Activated naive CD4-positive, alpha-beta T cell (primary cell): ENCODE results near the gene SPON1.

Experiments
- DNase-seq, 4 experiments: peaks; one replicate each; lab custom pipeline; 2025; lab: John Stamatoyannopoulos, UW

Gene SPON1

DNA sequence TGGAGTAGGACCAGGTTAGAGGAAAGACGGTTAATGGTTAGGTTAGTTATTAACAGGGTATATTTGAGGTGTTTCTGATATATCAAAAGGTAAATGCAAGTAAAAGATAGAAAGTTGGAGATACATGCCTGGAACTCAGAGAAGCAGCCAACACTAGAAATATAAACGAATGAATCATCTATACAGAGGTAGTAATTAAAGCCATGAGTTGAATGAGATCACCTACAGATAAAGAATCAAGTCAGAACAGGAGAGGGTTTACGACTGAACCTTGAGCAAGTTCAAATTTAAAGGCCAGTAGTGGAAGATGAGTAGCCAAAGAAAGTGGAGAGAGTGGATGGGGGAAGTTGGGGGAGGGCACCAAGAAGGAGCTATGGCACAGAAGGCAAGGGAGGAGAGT, 73.9 kb downstream of the SPON1 start:
- DNase-seq: no peak

DNA sequence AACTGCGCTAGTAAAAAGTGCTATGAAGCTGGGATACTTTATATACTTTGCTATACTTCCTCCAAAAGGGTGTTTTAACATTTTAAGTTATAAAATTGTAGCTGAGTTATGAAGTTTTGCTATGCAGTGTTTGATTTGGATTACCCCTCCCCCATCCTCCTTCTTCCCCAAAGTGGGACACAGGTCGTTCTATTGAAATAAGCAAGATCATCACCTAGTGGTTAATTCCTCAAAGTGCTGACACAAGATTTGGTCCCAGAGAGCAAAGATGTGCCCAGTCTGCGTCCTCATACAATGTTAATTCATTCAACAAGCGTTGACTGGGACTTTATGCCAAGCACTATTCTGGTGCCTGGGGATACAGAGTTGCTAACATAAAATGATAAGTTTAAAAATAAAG, 78.5 kb downstream of the SPON1 start:
- no peak for DNase-seq

DNA sequence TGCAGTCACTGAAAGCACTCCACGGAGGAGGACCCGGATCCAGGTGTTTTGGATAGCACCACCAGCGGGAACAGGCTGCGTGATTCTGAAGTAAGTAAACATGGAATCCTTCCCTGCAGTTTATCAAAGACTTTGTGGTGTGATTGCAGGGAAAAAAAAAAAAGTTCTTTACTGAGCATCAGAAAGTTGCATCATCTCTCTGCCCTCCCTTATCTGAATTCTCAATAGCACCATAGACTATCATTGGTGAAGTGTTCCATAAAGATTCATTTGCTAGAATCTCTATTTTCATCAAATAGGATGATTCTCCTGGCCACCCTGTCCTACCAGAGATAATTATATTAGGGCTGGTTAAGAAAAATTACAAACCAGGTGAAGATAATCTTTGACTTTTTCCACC, 79.0 kb downstream of the SPON1 start:
- no peak for DNase-seq

DNA sequence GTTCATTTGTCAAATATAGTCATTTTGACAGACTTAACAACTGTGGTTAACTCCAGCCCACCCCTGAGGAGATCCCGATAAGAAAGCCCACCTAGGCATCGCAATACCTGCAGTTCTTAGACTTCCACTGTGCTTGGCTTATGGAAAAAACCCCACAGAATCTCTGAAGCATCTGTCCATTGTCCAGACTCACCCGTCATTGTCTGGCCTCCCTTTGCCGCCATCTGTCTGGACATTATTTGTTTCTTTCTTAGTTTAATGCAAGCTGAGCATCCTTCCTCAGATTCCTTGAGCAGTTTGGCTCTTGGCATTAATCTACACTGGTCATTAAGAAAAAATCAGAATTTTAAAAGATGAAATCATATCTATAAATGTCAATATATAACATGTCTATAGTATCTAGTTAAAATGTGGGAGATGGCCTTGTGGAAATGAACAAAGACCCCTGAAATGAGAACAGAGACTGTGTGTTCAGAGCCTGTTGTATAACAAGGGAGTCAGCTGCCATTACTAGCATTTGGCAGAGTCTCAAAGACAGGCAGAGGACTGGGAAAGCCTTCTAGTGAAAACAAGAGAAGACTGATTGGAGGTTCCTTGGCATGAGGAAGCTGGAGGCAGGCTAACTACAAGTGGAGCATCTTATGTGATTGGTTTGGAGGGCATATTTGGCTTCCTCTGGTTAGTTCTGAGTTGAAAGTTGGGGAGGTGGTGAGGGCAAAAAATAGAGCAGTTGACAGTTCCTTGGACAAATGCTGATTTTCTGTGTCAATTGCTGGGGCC, 80.4 kb downstream of the SPON1 start:
- DNase-seq: no peak

DNA sequence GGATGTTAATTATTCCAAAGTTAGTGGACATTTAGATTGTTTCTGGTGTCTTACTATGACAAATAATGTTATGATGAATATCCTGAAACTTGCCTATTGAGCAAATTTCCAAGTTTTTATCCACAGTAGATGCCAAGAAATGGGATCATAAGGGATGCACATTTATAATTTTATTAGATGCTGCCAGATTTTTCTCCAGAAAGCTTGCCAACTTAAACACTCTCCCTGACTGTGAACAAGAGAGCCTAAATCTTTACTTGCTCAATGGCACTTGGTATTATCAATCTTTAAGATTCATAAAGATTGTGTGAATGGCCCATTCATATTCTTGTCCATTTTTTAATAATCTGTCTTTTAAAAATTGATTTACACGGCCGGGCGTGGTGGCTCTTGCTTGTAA, 82.4 kb downstream of the SPON1 start:
- DNase-seq: no peak

DNA sequence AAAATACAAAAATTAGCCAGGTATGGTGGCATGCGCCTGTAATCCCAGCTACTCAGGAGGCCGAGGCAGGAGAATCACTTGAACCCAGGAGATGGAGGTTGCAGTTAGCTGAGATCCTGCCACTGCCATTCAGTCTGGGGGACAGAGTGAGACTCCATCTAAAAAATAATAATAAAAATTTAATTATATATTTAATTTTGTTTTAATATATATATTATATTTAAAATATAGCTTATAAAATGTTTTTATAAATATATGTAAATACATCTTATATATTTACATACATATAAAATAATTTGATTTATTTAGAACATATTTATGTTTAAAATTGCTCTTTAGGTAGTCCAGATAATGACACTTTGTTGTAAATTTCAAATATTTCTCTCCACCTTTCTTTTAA, 82.9 kb downstream of the SPON1 start:
- DNase-seq: no peak

DNA sequence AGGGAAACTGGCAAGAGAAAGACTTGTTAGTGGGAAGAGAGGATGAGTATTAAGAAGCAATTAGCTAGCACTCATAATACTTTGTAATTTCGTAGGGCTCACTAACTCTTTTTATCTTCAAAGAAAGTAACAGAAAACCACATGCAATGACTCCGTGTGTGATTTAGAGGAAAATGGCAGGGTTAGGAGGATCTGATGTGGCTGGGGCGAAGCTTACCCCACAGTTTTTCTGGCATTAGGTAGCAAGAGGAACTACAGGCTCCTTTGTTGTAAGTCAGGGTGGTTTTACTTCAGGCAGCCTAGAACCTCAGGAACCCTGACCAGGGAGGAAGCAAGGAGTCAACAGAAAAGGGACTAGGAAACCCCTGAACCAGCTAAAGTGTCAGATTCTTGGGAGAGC, 89.7 kb downstream of the SPON1 start:
- DNase-seq: no peak

DNA sequence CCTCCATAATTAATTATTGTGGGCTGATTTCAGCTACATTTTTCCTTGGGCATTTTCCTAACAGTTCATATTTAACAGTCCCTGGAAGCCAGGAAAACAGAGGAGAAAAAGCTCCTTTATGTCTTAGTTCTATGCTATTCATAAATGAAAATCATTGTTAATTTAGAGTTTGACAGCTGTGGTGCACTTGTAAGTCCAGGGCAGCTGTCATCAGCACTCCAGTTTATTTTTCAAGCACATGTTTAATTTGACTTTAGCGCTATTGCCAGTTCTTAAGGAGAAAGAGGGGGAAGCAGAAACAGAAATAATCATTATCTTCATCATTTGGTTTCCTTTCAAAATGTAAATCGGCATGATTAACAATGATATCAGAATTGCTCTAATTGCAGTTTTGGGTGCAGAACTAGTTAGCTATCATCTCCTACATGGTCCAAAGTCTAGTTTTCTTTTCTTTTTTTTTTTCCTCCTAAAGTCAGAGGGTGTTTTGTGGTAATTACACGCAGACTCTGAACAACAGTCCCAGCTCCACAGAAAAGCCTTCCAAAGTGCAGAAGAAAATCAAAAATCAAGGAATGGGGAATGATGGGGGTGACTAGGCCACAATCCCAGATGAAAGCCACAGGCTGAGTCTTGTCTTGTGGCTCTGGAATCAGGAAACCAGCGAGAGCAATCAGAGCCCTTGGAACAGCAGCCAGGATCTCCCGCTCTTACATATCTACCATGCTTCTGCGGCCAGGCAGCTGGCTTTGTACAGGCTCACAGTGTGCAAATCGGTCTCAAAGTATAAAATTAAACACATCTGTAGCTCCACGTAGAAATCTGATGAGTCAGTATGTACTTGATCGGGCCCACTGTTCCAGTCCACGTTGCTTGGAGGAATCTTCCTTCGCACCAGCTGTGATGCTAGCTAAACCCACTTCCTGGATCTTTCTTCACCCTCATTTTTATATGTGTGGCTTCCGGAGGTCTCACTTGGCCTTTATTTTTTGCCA, 91.9 kb downstream of the SPON1 start:
- DNase-seq: no peak

DNA sequence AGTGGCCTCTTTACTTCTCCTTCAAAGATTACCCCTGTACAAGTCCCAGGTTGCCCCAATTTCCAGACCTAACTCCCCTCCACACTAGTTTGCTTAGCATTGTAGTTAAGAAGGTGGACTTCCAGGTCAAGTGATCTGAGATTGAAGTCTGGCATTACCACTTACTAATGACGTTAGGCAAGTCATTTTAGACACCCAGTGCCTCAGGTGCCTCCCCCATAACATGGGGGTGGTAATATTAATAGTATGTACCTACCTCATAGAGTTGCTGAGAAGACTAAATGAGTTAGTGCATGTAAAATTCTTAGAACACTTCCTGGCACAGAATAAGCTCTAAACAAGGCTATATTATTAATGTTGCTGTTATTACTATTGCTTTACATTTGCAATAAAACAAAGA, 93.4 kb downstream of the SPON1 start:
- DNase-seq: no peak

DNA sequence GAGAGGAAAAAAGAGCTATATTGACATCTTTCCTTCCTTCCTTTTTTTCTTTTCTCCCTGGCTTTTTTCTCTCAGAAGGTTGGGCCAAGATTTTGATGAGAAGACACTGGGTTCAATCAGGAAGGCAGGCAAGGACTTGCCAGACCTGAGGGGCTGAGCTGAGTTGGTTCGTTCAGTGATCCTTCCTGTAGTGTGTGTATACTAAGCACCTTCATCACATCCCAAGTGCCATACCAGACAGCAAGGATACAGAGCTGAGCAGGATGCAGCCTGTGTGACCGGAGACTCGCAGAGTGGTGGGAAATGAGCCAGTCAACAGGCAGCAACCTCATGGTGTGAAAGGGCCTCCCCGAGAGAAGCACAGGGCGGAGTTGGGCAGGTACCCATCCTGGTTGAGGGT, 95.5 kb downstream of the SPON1 start:
- DNase-seq: no peak

DNA sequence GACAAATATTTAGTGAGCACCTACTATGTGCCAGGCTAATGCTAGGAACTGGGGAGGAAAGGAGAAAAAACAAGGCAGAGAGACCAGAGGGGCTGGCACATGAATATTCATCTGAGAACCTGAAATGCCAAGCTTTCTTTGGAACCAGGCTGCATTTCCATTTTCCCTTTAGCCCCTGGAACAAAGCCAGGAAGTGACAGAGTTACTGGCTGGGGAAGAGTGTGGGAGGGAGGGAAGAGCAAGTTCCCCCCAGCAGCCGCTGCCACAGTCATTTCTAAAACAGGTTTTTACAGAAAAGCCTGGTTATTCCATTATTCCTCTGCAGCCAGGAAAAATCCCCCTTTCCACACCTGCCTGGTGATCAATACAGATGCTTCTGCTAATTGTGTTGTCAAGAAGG, 97.0 kb downstream of the SPON1 start:
- DNase-seq: no peak

DNA sequence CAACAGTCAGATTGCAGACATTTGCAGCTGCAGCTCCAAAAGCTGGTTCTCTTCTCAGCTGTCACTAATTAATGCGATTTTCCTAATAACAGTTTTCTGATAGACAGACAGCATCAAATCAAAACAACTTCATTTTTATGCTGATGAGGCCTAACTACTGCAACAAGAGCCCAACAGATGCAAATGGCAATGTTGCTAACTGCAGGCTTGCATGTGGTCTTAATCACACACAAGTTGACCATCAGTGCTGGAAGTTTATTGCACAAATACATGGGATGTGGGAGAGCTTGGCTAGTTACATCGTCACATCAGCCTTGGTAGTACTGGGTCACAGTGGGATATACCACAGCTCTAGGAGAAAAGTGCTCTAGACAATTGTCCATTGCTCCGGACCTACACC, 99.2 kb downstream of the SPON1 start:
- DNase-seq: no peak

DNA sequence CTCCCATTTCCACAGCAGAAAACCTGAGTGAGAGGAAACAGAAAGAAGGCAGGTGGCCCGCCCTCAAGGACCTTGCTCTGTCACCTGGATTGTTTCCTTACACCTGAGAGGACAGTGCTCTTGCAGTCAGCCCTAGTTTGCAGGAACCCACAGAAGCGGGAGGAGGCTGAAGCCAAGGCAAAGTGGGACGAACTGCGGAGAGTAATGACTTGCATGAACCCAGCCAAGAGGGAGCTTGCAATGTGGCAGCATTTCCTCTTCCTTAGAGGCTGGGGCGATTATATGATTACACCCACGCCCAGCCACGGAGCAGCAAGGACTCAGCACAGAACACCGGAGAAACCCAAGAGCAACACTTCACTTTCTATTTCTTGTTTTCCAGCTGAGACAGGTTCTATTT, 102.6 kb downstream of the SPON1 start:
- no peak for DNase-seq

DNA sequence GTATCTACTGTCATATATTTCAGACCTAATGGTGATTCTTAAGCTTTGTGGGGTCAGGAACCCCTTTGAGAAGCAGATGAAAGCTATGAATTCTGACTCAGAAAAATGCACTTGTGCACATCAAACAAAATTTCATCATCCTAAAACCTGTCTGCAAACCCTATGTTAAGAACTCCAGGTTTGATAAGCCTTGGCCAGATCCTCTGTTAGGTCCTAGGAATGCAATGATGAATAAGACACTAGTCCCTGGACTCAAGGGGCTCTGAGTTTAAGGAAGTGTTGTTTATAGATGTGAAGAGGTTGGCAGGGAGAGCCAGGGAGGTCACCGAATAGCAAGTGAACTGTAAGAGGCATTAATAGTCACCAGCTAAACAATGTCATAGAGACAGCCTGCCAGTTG, 103.2 kb downstream of the SPON1 start:
- DNase-seq: no peak

DNA sequence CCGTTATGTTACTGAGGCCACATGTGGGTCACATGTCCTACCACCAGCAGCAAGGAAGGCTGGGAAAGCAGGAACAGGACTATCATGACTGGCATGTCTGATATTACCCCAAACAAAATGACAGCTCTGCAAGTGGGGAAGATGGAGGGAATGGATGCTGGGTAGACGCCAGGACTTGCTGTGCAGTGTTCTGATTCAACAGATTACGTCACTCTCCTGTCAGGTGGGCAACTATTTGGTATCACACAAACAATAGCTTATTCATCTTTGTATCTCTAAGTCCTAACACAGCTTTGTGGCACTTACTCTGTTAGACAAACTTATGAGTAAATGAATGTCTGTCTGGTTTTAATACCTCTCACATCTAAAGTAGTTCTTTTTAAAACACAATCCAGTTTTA, 105.2 kb downstream of the SPON1 start:
- no peak for DNase-seq

DNA sequence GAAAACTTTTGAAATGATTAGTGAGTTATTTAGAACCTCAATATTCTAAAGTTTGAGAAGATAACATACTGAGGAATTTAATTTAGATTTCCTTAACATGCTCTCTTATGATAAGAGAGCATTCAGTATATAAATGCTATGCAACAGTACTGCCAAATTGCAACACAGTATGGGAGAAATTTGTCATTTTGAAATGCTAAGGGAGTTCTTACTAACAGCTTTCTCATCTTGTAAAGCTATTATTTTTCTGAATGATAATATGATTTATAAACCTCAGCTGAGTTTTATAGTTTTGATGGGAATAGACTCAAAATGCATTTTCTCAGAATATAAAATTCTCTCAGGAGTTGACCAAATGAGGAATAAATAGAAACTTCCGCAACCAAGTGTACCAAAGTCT, 108.4 kb downstream of the SPON1 start:
- no peak for DNase-seq

DNA sequence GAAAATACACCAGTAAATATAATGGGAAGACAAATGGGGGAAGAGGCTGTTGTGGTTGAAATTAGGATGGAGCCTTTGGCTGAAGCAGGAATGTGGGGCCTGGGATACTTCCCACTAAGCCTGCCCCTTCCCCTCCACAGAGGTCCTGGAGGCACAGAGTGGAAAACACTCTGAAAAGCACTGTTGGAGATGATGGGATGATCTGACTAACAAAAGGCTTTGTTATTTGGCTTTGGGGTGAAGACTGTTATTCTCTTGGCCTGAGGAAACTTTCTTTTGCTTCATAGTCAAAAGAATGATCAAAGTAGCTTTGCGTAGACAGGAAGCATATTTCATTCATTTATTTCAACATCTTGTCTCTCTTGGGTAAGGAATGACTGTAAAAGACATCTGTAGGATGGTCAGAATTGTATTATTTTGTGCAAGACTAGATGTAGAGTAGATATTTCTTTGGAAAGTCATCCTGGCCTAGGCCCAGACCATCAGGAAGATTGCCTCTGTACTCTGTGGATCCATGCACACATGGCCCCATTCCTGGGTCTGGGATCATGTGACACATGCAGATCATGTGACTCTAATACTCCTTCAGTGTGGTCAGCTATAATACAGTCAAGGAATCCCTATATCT, 111.4 kb downstream of the SPON1 start:
- no peak for DNase-seq

DNA sequence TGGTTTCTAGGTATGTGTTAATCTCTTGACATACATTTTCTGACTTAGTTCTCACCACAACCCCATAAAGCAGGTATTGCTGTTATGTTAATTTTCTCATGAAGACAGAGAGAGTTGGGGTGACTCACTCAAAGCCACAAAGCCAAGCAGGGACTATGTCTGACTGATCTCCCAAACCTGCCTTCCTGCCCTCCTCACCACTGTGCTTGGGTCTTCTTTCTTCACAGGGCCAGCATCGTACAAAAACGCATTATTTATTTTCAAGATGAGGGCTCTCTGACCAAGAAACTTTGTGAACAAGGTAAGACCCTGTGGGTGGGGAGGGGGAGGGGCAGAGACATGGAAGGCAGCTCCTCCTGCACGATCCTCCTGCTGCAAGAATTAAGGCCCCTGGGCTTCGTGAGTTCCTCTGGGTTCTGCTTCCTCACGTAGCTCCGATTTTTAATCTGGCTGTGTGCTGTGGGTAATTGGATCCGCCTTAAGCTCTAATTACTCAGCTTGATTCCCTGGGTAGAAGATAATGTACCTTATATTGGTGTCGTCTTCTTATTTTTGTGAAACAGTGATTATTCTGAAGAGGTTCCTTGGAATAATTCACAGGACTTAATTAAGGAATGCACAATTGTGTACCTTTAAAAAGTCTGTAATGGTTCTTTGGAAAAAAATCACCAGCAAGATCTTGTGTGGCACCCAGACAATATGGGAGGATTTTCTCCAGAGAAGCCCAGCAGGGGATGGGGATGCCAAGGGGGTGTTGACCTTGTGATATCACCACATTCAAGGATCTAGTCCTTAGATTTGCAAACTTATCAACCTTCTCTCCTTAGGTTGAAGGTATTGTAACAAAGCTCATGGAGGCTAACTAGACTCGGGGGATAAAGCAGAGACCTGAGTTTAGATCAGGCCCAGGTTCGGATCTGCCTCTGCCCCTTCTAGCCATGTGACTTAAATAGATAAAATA, 112.9 kb downstream of the SPON1 start:
- DNase-seq: peak in 2 of 4 experiments; percentile 28 to 38

DNA sequence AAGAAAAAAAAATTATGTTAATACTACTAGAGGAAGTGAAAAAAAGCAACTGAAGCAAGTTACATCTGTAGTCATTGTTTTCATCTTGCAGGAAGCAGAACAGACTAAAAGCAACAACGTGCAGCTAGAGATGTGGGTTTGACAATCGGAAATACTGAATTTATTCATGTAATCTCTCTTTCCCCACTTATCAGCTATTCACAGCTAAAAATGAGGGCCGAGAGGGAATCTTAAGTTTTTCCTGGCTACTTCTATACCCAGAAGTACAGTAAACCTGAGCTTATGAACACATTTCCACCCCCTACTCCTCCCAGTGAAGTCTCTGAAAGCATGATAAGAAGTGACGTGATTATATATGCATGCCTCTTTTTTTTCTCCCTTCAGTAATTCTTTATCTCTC, 116.5 kb downstream of the SPON1 start:
- no peak for DNase-seq

DNA sequence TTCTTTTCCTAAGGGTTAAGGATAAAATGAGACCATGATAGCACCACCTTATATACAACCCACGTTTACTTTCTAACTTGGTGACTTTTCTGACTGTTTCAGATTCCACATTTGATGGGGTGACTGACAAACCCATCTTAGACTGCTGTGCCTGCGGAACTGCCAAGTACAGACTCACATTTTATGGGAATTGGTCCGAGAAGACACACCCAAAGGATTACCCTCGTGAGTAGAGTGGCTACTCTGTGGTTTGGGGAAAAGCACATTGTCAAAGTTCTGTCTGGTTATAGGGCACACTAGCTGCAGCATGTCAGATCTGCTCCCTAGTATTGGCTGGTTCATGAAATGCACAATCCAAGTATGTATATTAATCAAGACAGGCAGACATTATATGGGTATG, 117.3 kb downstream of the SPON1 start:
- DNase-seq: no peak

DNA sequence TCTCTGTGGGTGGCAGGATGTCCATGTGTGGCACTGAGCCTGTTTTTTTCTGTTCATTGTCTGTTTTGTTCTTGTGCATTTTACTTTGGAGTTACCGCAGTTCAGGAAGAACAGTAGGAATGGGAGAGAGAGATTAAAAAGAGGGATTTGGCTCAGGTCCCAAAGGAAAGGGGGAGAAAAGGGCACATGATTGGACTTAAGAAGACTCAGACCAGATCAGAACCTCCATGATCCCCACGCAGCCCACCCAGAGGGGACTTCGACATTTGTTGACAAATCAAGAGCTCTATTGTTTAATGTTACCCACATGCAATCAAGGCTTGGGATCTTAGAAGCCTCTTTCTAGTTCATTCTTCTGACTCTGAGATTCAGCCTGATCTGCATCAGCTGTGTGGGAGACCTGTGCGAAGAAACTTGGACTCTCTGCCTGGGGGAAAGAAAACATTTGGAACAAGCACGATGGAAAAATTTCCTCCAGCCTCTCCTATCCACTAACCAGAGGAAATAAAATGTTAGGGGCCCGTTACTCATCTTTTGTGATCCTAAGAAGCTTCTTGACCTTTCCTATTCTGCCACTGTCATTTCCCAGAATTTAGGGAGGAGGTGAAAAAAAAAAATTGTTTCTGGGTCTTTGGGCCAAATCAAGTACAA, 119.2 kb downstream of the SPON1 start:
- DNase-seq: no peak
